GM23248 (cell line): ENCODE measurements around the gene SLC13A4. TPM values are rescaled to one million over a fixed set of nuclear protein-coding genes. Genes with fewer than 3 reads are reported as not detected.

Experiments
- DNase-seq: peaks from one replicate; pipeline ENCODE4 v3.0.0-alpha.2; 2015
- H2AFZ ChIP-seq: fragments of 200-600 bp; sonication (generic); 2 replicates; pipeline ENCODE4 v1.6.1; 2016; ENCODE audit warnings: antibody characterized with exemption
- H3F3A ChIP-seq: fragments of 200-600 bp; sonication (generic); 2 replicates; pipeline ENCODE4 v1.6.1; 2016; ENCODE audit warnings: mild to moderate bottlenecking, antibody characterized with exemption, mixed run types; ENCODE audit not compliant: insufficient read depth
- H3K27ac ChIP-seq: fragments of 200-600 bp; sonication (generic); 2 replicates; pipeline ENCODE4 v1.5.1; 2016; ENCODE audit warnings: mild to moderate bottlenecking
- H3K27me3 ChIP-seq: fragments of 200-600 bp; sonication (generic); replicated peaks from 2 replicates; pipeline ENCODE4 v1.6.1; 2016; ENCODE audit warnings: mild to moderate bottlenecking; ENCODE audit not compliant: insufficient read depth
- H3K36me3 ChIP-seq: fragments of 200-600 bp; sonication (generic); 2 replicates; pipeline ENCODE4 v1.6.1; 2016; ENCODE audit warnings: low read depth, mild to moderate bottlenecking
- H3K4me1 ChIP-seq: fragments of 200-600 bp; sonication (generic); 2 replicates; pipeline ENCODE4 v1.6.1; 2016; ENCODE audit warnings: mild to moderate bottlenecking; ENCODE audit not compliant: insufficient read depth
- H3K4me2 ChIP-seq: fragments of 200-600 bp; sonication (generic); one replicate; pipeline ENCODE4 v1.6.1; 2016; ENCODE audit warnings: mild to moderate bottlenecking; ENCODE audit not compliant: unreplicated experiment
- H3K4me3 ChIP-seq: fragments of 200-600 bp; sonication (generic); 2 replicates; pipeline ENCODE4 v1.5.1; 2016; ENCODE audit warnings: mild to moderate bottlenecking
- H3K79me2 ChIP-seq: fragments of 200-600 bp; sonication (generic); 2 replicates; pipeline ENCODE4 v1.6.1; 2016; ENCODE audit warnings: mild to moderate bottlenecking; ENCODE audit not compliant: insufficient read depth
- H3K9ac ChIP-seq: fragments of 200-600 bp; sonication (generic); 2 replicates; pipeline ENCODE4 v1.6.1; 2016; ENCODE audit warnings: mild to moderate bottlenecking
- H3K9me2 ChIP-seq: fragments of 200-600 bp; sonication (generic); 2 replicates; pipeline ENCODE4 v1.6.1; 2016; ENCODE audit warnings: mixed run types, mild to moderate bottlenecking, moderate library complexity; ENCODE audit not compliant: insufficient read depth
- H3K9me3 ChIP-seq: fragments of 200-600 bp; sonication (generic); one replicate; pipeline ENCODE4 v1.6.1; 2017; ENCODE audit warnings: low read depth
- H4K20me1 ChIP-seq: fragments of 200-600 bp; sonication (generic); 2 replicates; pipeline ENCODE4 v1.6.0; 2016; ENCODE audit not compliant: insufficient read depth
- EZH2 ChIP-seq: fragments of 200-600 bp; sonication (generic); IDR thresholded peaks from 2 replicates; pipeline ENCODE4 v1.6.1; 2018; ENCODE audit warnings: antibody characterized with exemption, mild to moderate bottlenecking; ENCODE audit not compliant: insufficient read depth, poor library complexity, severe bottlenecking
- EZH2phosphoT487 ChIP-seq: fragments of 200-600 bp; sonication (generic); IDR thresholded peaks from 2 replicates; pipeline ENCODE4 v1.6.1; 2018; ENCODE audit warnings: antibody characterized with exemption, moderate library complexity, mild to moderate bottlenecking, low read depth; ENCODE audit not compliant: insufficient read depth
- WGBS, 2 experiments: methylation state at CpG; one replicate each; pipeline ENCODE4 v1.1.6; 2015 to 2017; ENCODE audit warnings: low lambda C conversion rate in 2 of 2, low coverage in 1 of 2; ENCODE audit errors: missing lambda C conversion rate in 2 of 2; 5-methylcytosine and 5-hydroxymethylcytosine counted together
- in situ Hi-C: fragments of 300-500 bp; cut with MboI; formaldehyde crosslinking; loops from 2 replicates; pipeline ENCODE4 v1.15.0; 2020
- polyA plus RNA-seq: library from polyadenylated mRNA; unstranded; fragments of >200 nt; fragmentation: Nextera tagmentation; extraction: Ambion mirVana; gene quantifications from 2 replicates; pipeline ENCODE4 v1.2.1, GENCODE V29; 2016
- total RNA-seq: library from RNA; depleted of rRNA; stranded (reverse); fragments of >200 nt; shearing (Covaris generic); gene quantifications from 2 replicates; pipeline ENCODE4 v1.2.3, GENCODE V29; 2014

Gene SLC13A4
- total and polyA plus RNA-seq, 2 experiments from 2014 or later = 0.11 to 1.9 TPM

DNA sequence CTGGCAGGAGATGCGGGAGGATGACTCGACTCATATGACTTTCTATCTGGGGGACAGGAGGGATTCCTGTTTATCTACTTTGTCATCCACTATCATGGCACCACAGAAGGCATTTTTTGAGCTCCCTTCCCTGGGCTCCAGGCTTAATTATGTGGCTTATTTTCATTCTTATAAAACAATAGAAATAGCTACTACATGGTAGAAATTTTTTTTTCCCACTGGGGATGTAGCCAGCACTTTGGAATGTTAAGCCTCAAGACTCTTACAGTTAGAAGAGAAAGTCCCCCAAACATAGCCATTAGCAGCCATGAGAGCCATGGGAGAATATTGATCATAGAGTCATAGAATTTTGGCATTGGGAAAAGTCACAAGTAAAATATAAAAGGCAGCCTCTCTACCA is 35.3 kb upstream of the SLC13A4 start:
- Histone ChIP-seq H3F3A (peaks cover 46% of the 10 kb centered on the region), H3K9me2 (no peaks in the 10 kb centered on the region), H3K4me3 (no peak overlapping the region), H3K9me3 (no peaks in the 10 kb centered on the region), H3K4me2 (no peak overlapping the region), H4K20me1 (no peaks in the 10 kb centered on the region), H3K27me3 (no peaks in the 10 kb centered on the region), H3K9ac (no peak overlapping the region), H3K4me1 (peaks cover 34% of the 10 kb centered on the region), H2AFZ (no peak overlapping the region), H3K36me3 (no peaks in the 10 kb centered on the region), H3K27ac (peak overlapping the region; percentile 96; the same call in 1 of the 2 replicates), H3K79me2 (no peaks in the 10 kb centered on the region)
- TF ChIP-seq EZH2 = no peak
- no peak for TF ChIP-seq EZH2phosphoT487
- DNase-seq = peak; percentile 38
- in situ Hi-C loops = no loop called here
- WGBS, 2 experiments = 81 to 97% methylated on average over 2 of the region's 2 CpGs

GRCh38 chr7:135761751-135762488 is 33.9 kb upstream of the SLC13A4 start:
- Histone ChIP-seq H4K20me1 (no peaks in the 10 kb centered on the region), H3K27me3 (no peaks in the 10 kb centered on the region), H3K9me2 (no peaks in the 10 kb centered on the region), H3K27ac (peak overlapping the region; percentile 96), H3K4me2 (peak overlapping the region; percentile 72), H3K79me2 (no peaks in the 10 kb centered on the region), H3F3A (peaks cover 58% of the 10 kb centered on the region), H3K9ac (peak overlapping the region; percentile 77), H2AFZ (peak overlapping the region; percentile 89), H3K9me3 (no peaks in the 10 kb centered on the region), H3K4me1 (peaks cover 42% of the 10 kb centered on the region), H3K36me3 (no peaks in the 10 kb centered on the region), H3K4me3 (peak overlapping the region; percentile 38)
- in situ Hi-C loops = no loop called here
- TF ChIP-seq EZH2phosphoT487 (0 out of 2 replicates have a peak, but pooled peaks have one; percentile 70), EZH2 (no peak)
- DNase-seq = peak; percentile 92
- WGBS, 2 experiments = 9% methylated on average over 10 of the region's 10 CpGs

DNA sequence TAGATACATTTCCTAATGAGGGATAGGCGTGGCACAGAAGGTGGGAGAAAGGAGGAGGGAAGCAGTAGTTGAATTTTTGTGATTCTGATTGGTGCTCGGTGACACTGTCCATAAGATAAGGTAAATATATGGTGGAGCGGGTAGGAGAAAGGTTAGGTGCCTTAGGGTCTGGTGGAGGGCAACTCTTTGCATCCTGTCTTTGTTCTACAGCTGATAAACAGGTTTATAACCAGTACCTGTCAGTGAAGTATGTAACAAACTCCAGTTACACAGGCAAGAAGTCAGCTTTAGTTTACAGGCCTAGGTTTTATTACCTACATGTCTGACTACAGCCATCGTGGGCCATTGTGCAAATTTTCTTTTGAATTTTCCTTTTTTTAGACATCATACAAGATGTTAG is 31.5 kb upstream of the SLC13A4 start:
- peak overlapping the region; percentile 92 for H3K27ac ChIP-seq
- no peak for DNase-seq
- TF ChIP-seq EZH2 (no peak), EZH2phosphoT487 (no peak)
- peaks cover 58% of the 10 kb centered on the region for H3F3A ChIP-seq
- H4K20me1 ChIP-seq = no peaks in the 10 kb centered on the region
- peaks cover 42% of the 10 kb centered on the region for H3K4me1 ChIP-seq
- H2AFZ ChIP-seq = no peak overlapping the region
- no peak overlapping the region for H3K9ac ChIP-seq
- H3K4me3 ChIP-seq = no peak overlapping the region
- no peaks in the 10 kb centered on the region for H3K79me2 ChIP-seq
- H3K4me2 ChIP-seq = peak overlapping the region; percentile 98
- H3K9me3 ChIP-seq = no peaks in the 10 kb centered on the region
- H3K36me3 ChIP-seq = no peaks in the 10 kb centered on the region
- H3K9me2 ChIP-seq = no peaks in the 10 kb centered on the region
- no peaks in the 10 kb centered on the region for H3K27me3 ChIP-seq
- in situ Hi-C loops = no loop called here
- 85 to 90% methylated on average over 4 of the region's 4 CpGs for WGBS, 2 experiments

DNA sequence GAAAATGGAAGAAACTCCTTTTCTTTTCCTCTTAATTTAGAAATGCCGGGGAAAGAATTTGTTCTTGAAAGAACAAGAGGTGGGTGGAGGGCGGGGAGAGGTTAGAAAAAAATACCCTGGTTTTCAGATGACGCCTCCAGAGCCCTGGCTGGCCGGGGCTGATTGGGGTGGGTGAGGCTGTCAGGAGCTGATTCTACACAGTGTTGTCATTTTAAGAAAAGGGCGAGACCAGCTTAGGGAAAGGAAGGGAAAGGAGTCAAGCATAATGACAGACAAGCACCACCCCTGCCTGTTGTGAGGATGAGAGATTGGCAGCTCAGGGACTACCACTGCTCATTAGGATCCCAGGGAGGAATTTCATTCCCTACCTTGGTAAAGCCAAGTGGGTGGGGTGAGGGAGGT is 30.5 kb upstream of the SLC13A4 start:
- H3K79me2 ChIP-seq = no peaks in the 10 kb centered on the region
- H4K20me1 ChIP-seq = no peaks in the 10 kb centered on the region
- H3K9me2 ChIP-seq = no peaks in the 10 kb centered on the region
- H3K9me3 ChIP-seq = no peaks in the 10 kb centered on the region
- in situ Hi-C loops = no loop called here
- TF ChIP-seq EZH2 = no peak
- no peak for TF ChIP-seq EZH2phosphoT487
- no peaks in the 10 kb centered on the region for H3K27me3 ChIP-seq
- peak overlapping the region; percentile 88 for H2AFZ ChIP-seq
- H3K4me2 ChIP-seq = peak overlapping the region; percentile 98
- peak overlapping the region; percentile 92 for H3K27ac ChIP-seq
- peak; percentile 83 for DNase-seq
- no peaks in the 10 kb centered on the region for H3K36me3 ChIP-seq
- peaks cover 54% of the 10 kb centered on the region for H3F3A ChIP-seq
- WGBS, 2 experiments = 0% methylated on average over 5 of the region's 5 CpGs
- H3K4me1 ChIP-seq = peaks cover 42% of the 10 kb centered on the region
- peak overlapping the region; percentile 81 for H3K9ac ChIP-seq
- peak overlapping the region; percentile 74 for H3K4me3 ChIP-seq
